ENCODE data around the gene SPOCK2. TPM values are rescaled to one million over a fixed set of nuclear protein-coding genes. Genes with fewer than 3 reads are reported as not detected.
"Not testable (repeated sequence)": the region's sequence is repeated elsewhere in the genome, so short reads cannot be mapped to it uniquely, and the experiment has no call there.

Gene SPOCK2
- total RNA-seq, 1 experiment from 2014 or later: 0.29 TPM

- DNase-seq (ENCODE audit: low read depth): not testable (repeated sequence)
Measured at GRCh38 chr10:72032409-72033162, 55.8 kb downstream of the SPOCK2 start.

GRCh38 chr10:72031706-72032105 is 56.6 kb downstream of the SPOCK2 start:
- DNase-seq (ENCODE audit: low read depth): no peak

- DNase-seq (ENCODE audit: low read depth): no peak
Measured at GRCh38 chr10:72030762-72031543, 57.4 kb downstream of the SPOCK2 start.

- DNase-seq (ENCODE audit: low read depth): no peak
Measured at GRCh38 chr10:72029414-72029813, 58.9 kb downstream of the SPOCK2 start.

GRCh38 chr10:72027498-72027897 is 60.9 kb downstream of the SPOCK2 start:
- peak; percentile 73 for DNase-seq (ENCODE audit: low read depth)

GRCh38 chr10:72026278-72027111 is 61.9 kb downstream of the SPOCK2 start:
- peak; percentile 78 for DNase-seq (ENCODE audit: low read depth)

- no peak for DNase-seq (ENCODE audit: low read depth)
Measured at GRCh38 chr10:72025832-72026231, 62.5 kb downstream of the SPOCK2 start.

GRCh38 chr10:72025400-72025799 is 63.0 kb downstream of the SPOCK2 start:
- DNase-seq (ENCODE audit: low read depth): no peak

GRCh38 chr10:72024596-72024995 is 63.8 kb downstream of the SPOCK2 start:
- DNase-seq (ENCODE audit: low read depth): no peak

GRCh38 chr10:72022228-72022627 is 66.1 kb downstream of the SPOCK2 start:
- no peak for DNase-seq (ENCODE audit: low read depth)

- no peak for DNase-seq (ENCODE audit: low read depth)
Measured at GRCh38 chr10:72020914-72021809, 67.2 kb downstream of the SPOCK2 start.

- DNase-seq (ENCODE audit: low read depth): no peak
Measured at GRCh38 chr10:72019085-72019876, 69.1 kb downstream of the SPOCK2 start.

- no peak for DNase-seq (ENCODE audit: low read depth)
Measured at GRCh38 chr10:72016608-72017300, 71.6 kb downstream of the SPOCK2 start.

GRCh38 chr10:72015841-72016240 is 72.5 kb downstream of the SPOCK2 start:
- no peak for DNase-seq (ENCODE audit: low read depth)

- no peak for DNase-seq (ENCODE audit: low read depth)
Measured at GRCh38 chr10:72014785-72015480, 73.4 kb downstream of the SPOCK2 start.

GRCh38 chr10:72014197-72014596 is 74.2 kb downstream of the SPOCK2 start:
- no peak for DNase-seq (ENCODE audit: low read depth)

- DNase-seq (ENCODE audit: low read depth): no peak
Measured at GRCh38 chr10:72013202-72013945, 75.0 kb downstream of the SPOCK2 start.

GRCh38 chr10:72012796-72013195 is 75.6 kb downstream of the SPOCK2 start:
- DNase-seq (ENCODE audit: low read depth): no peak
